Measurements from ENCODE around the gene FGB.
"Not testable (repeated sequence)": the region's sequence is repeated elsewhere in the genome, so short reads cannot be mapped to it uniquely, and the experiment has no call there.

GRCh38 chr4:154594343-154594742 is 31.5 kb downstream of the FGB start:
- TF ChIP-seq CTCF (conservative IDR thresholded peaks at IDR 0.05 in 1 of 2, IDR thresholded peaks at IDR 0.05 in 1 of 2; ENCODE audit: extremely low read depth in 1 of 2, insufficient read depth in 1 of 2, low read depth in 1 of 2, low read length in 2 of 2); EZH2 (IDR thresholded peaks at IDR 0.05; ENCODE audit: borderline replicate concordance, low read length): not testable (repeated sequence)

Measured in mammary epithelial cell (primary cell).